Fibroblast of skin of right quadriceps (primary cell): ENCODE results near the gene C1RL.
"Not testable (repeated sequence)": the region's sequence is repeated elsewhere in the genome, so short reads cannot be mapped to it uniquely, and the experiment has no call there.

Source experiments
- DNase-seq: peaks from one replicate; pipeline ENCODE4 v3.0.0-alpha.2; 2013

C1RL gene

DNA sequence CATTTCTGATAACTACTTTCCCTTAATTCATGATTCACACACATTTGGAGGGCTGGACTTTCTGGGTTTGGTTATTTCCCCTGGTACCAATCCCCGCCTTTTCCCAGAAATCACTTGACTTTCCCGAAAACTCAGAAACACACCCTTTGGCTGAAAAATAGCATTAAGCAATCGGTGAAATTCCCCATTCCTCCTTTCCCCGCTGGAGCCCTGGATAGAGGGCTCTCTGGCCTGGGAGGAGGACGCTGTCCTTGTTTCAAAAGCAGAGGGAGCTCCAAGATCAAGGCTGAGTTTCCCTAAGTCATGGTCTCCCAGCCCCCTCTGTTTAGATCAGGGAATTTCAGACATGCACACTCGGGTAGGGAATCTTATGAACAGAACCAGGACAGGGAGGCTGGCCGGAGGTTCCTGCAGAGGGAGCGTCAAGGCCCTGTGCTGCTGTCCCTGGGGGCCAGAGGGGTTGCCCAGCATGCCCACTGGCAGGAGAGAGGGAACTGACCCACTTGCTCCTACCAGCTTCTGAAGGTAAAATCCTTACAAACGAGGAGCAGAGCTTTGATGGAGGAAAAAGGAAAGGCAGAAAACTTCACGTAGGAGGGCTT, 48.6 kb downstream of the C1RL start, which contains the start of gene C1S:
Gene C1S, plus strand, starts transcription at position 366 of the 602 bp plus-strand sequence. CDS start 1,195 bp downstream, outside the sequence.
- DNase-seq = peak; percentile 98

- no peak for DNase-seq
Measured at GRCh38 chr12:7059780-7060179, 49.2 kb downstream of the C1RL start.

DNA sequence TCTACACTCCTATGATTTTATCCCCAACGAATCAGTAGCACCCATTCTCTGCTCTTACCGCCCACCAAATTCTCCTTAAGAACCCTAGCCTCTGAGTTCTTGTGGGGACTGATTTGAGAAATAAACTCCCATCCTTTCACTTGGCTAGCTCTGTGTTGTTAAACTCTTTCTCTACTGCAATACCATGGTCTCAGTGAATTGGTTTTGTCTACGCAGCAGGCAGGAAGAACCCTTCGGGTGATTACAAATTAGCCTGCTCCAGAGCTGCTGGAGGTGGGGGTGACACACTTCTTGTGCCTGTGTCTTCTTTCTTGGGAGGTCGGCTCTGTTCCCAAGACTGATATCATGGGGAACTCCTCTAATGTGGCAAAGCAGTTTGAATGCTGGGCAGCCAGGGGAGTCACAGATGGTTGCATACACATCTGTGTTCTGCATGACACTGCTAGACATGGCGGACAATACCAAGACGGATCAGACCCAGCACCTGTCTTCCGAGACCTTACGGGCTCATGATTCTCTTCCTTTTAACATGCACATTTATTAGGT, 50.1 kb downstream of the C1RL start:
- no peak for DNase-seq

- no peak for DNase-seq
Measured at GRCh38 chr12:7058163-7058845, 50.7 kb downstream of the C1RL start.

DNA sequence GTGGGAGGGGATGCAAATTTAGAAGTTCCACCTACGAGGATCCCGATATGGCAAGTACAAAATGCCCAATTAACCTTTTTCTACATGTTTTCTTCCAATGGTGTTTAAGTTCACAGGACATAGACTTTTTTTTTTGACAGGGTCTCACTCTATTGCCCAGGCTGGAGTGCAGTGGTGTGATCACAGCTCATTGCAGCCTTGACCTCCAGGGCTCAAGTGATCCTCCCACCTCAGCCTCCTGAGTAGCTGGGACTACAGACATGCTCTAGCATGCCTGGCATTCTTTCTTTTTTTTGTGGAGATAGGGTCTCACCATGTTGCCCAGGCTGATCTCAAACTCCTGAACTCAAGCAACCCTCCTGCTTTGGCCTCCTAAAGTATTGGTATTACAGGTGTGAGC, 53.3 kb downstream of the C1RL start:
- DNase-seq = not testable (repeated sequence)

- DNase-seq = no peak
Measured at GRCh38 chr12:7054925-7055324, 54.1 kb downstream of the C1RL start.

- not testable (repeated sequence) for DNase-seq
Measured at GRCh38 chr12:7049973-7050372, 59.0 kb downstream of the C1RL start.

DNA sequence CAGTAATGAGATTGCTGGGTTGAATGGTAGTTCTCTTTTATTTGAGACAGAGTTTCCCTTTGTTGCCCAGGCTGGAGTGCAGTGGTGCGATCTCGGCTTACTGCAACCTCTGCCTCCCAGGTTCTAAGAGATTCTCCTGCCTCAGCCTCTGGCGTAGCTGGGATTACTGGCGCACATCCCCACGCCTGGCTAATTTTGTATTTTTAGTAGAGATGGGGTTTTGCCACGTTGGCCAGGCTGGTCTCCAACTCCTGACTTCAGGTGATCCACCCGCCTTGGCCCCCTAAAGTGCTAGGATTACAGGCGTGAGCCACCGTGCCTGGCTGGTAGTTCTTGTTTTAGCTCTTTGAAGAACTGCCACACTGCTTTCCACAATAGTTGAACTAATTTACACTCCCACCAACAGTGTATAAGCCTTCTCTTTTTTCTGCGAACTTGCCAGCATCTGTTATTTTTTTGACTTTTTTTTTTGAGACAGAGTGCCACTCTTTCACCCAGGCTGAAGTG, 59.5 kb downstream of the C1RL start:
- not testable (repeated sequence) for DNase-seq

DNA sequence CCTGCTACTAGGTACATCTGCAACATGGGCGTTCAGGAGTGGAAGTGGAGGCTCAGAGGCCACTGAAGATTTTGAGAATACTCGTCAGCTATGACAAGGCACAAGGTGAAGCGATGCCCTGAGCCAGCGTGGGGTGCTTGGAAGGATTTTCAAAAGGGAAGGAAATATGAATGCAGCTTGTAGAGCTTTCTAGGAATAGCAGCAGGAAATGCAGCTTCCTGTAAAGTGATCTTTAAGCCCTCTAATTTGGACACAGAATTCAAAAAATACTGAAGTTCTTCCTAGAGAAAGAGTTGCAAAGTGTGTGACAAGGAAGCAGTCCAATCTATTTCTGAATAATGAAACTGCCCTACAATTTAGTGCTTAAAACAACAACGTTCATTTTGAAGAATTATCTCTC, 61.7 kb downstream of the C1RL start:
- DNase-seq = no peak

- DNase-seq = no peak
Measured at GRCh38 chr12:7046383-7047105, 62.5 kb downstream of the C1RL start.

GRCh38 chr12:7045913-7046312, 63.1 kb downstream of the C1RL start:
- no peak for DNase-seq
